Adrenal gland (tissue), 12 donors: ENCODE data around the gene SERPINB7. TPM values are rescaled to one million over a fixed set of nuclear protein-coding genes. Genes with fewer than 3 reads are reported as not detected.

Source experiments
- polyA plus RNA-seq, 3 donors: library from polyadenylated mRNA; stranded (reverse); fragments of 200-250 nt in 2 of 3; fragments of 350-450 nt in 1 of 3; fragmentation: Illumina TruSeq in 1 of 3; extraction: RNeasy Lipid Tissue Mini Kit (QIAGEN cat#74804) in 1 of 3; gene quantifications; one replicate each; pipeline ENCODE4 v1.2.3, GENCODE V29; 2013 to 2014
- total RNA-seq, 9 donors: library from RNA; depleted of rRNA in 4 of 9; stranded (reverse); fragments of >200 nt in 4 of 9; fragments of 120-200 nt in 1 of 9; fragmentation: NEBNext Ultra II Directional in 1 of 9; extraction: Animal tissue kit (Norgen Biotek cat#: 25700) in 1 of 9; gene quantifications; one replicate each; pipeline versions ENCODE4 v1.1.0 to v1.2.4, GENCODE V29; 2013 to 2023
- donor health status: healthy with polysubstance abuse.
- donor health status: Bipolar disorder and iron deficiency.
- donor health status: DM: yes; HTN: yes; CAD: no.
- donor health status: DM: no; HTN: no; CAD: no.
- donor health status: DM: no; HTN: no; CAD: no.
- donor health status: DM: yes; HTN: yes; CAD: no.

Gene SERPINB7
- total and polyA plus RNA-seq, 12 donors, result 0.11 TPM; not detected in 11

Other genes with a start within 250 kb of the SERPINB7 start
- gene SERPINB12, start 233.0 kb upstream of the SERPINB7 start, total RNA-seq, result under 1 TPM in 1 of 9 donors, not detected in 8; 0.17 TPM
- not detected for gene SERPINB12, start 233.0 kb upstream of the SERPINB7 start, polyA plus RNA-seq
- gene SERPINB13, start 188.1 kb upstream of the SERPINB7 start, total RNA-seq, result not detected
- gene SERPINB13, start 188.1 kb upstream of the SERPINB7 start, polyA plus RNA-seq, result under 1 TPM in 1 of 3 donors, not detected in 2; 0.10 TPM
- not detected for gene SERPINB4, start 131.2 kb upstream of the SERPINB7 start, total RNA-seq
- gene SERPINB4, start 131.2 kb upstream of the SERPINB7 start, polyA plus RNA-seq, result not detected
- not detected for gene SERPINB3, start 113.5 kb upstream of the SERPINB7 start, total RNA-seq
- gene SERPINB3, start 113.5 kb upstream of the SERPINB7 start, polyA plus RNA-seq, result under 1 TPM in 1 of 3 donors, not detected in 2; 0.34 TPM
- gene SERPINB11, start 72.5 kb upstream of the SERPINB7 start, total RNA-seq, result not detected
- under 1 TPM in 1 of 3 donors, not detected in 2; 0.07 TPM for gene SERPINB11, start 72.5 kb upstream of the SERPINB7 start, polyA plus RNA-seq
- under 1 TPM in 3 of 9 donors, not detected in 6; 0.17 to 0.37 (median 0.28) TPM for gene SERPINB2, start 112.3 kb downstream of the SERPINB7 start, total RNA-seq
- gene SERPINB2, start 112.3 kb downstream of the SERPINB7 start, polyA plus RNA-seq, result 1 to 10 TPM in 1 of 3 donors, not detected in 2; 1.3 TPM
- gene SERPINB10, start 132.5 kb downstream of the SERPINB7 start, total RNA-seq, result under 1 TPM in 1 of 9 donors, not detected in 8; 0.06 TPM
- not detected for gene SERPINB10, start 132.5 kb downstream of the SERPINB7 start, polyA plus RNA-seq
- gene HMSD, start 173.9 kb downstream of the SERPINB7 start, total RNA-seq, result under 1 TPM in 1 of 9 donors, not detected in 8; 0.57 TPM
- gene HMSD, start 173.9 kb downstream of the SERPINB7 start, polyA plus RNA-seq, result under 1 TPM in 2 of 3 donors, not detected in 1; 0.13 to 0.16 TPM
- 10 to 100 TPM in 7 of 9 donors, 1 to 10 TPM in 2; 8.4 to 22.6 (median 11.2) TPM for gene SERPINB8, start 194.7 kb downstream of the SERPINB7 start, total RNA-seq
- gene SERPINB8, start 194.7 kb downstream of the SERPINB7 start, polyA plus RNA-seq, result 10 to 100 TPM in 1 of 3 donors, 1 to 10 TPM in 2; 3.7 to 31.6 (median 6.9) TPM